ENCODE measurements around the gene CTDP1.
"Not testable (repeated sequence)": the region's sequence is repeated elsewhere in the genome, so short reads cannot be mapped to it uniquely, and the experiment has no call there.

The CTDP1 gene

DNA sequence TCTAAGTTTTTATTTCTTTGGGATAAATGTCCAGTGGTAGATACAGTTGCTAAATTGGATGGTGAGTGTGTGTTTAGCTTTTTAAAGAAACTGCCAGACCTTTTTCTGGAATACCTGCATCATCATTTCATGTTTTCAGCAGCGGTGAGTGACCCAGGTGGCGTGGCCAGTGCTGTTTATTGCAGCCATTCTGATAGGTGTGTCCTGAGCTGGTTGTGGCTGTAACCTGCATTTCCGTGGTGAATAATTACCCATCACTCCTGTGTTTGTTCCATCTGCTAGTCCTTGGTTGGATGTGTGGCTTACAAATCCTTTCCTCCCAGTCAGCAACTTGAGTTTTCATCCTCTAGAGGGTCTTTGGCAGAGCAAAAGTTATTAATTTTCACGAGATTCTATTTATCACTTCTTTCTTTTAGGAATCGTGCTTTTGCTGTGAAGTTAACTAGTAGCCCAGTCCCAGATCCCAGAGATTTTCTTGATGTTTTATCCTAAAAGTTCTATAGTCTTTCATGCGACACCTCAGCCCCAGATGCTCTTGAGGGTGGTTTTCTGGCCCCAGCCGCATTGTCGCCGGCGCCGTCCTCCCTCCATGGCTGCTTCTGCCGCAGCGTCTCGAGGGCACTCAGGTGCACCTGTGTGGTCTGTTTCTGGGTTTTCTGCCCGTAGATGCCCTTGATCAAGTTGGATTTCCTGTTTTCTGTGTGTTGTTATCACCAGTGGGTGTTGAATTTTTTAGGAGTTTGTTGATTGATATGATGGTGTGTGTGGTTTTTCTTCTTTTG lies 44.9 kb downstream of the CTDP1 start:
- Mint-ChIP-seq H3K36me3 (ENCODE audit: low read depth) (peaks cover 62% of the 10 kb centered on the region), H3K27ac (no peak overlapping the region), H3K4me1 (ENCODE audit: low read depth) (peaks cover 4% of the 10 kb centered on the region), H3K9me3 (no peaks in the 10 kb centered on the region), H3K27me3 (ENCODE audit: low read depth) (no peaks in the 10 kb centered on the region), H3K4me3 (no peak overlapping the region)
- no peak for DNase-seq (ENCODE audit: low spot score)

DNA sequence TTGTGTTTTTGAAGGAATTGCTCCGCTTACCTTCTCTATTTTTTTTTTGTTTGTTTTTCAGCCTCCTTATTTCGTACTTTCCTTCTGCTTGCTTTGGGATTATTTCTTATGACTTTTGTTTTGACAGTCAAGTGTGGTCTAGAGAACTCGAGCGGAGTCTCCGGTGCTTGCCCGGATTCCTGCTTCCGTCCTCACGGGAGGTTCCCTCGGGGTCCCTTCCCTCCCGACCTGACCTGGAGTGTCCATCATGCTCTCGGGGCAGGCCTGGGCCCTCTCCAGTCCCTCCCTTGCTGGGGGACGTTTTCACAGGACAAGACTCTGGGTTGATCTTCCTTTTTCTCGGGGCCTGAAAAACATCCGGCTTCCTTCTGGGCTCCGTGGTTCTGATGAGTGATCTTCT lies 45.9 kb downstream of the CTDP1 start:
- no peaks in the 10 kb centered on the region for H3K9me3 Mint-ChIP-seq
- no peak overlapping the region for H3K4me3 Mint-ChIP-seq
- peaks cover 4% of the 10 kb centered on the region for H3K4me1 Mint-ChIP-seq (ENCODE audit: low read depth)
- no peak overlapping the region for H3K27ac Mint-ChIP-seq
- no peaks in the 10 kb centered on the region for H3K27me3 Mint-ChIP-seq (ENCODE audit: low read depth)
- H3K36me3 Mint-ChIP-seq (ENCODE audit: low read depth): peaks cover 62% of the 10 kb centered on the region
- no peak for DNase-seq (ENCODE audit: low spot score)

DNA sequence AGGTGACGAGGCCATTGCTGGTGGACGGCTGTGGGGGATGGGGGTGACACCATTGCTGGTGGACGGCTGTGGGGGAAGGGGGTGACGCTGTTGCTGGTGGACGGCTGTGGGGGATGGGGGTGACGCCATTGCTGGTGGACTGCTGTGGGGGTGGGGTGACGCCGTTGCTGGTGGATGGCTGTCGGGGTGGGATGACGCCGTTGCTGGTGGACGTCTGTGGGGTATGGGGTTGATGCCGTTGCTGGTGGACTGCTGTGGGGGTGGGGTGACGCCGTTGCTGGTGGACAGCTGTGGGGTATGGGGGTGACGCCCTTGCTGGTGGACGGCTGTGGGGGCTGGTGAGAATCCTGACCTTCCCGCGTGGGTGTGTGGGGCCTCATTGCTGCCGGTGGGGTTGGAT lies 47.1 kb downstream of the CTDP1 start:
- no peak overlapping the region for H3K27ac Mint-ChIP-seq
- H3K9me3 Mint-ChIP-seq: peaks cover 7% of the 10 kb centered on the region
- H3K4me3 Mint-ChIP-seq: no peak overlapping the region
- H3K36me3 Mint-ChIP-seq (ENCODE audit: low read depth): peaks cover 68% of the 10 kb centered on the region
- H3K4me1 Mint-ChIP-seq (ENCODE audit: low read depth): peaks cover 4% of the 10 kb centered on the region
- DNase-seq (ENCODE audit: low spot score): no peak
- no peaks in the 10 kb centered on the region for H3K27me3 Mint-ChIP-seq (ENCODE audit: low read depth)

DNA sequence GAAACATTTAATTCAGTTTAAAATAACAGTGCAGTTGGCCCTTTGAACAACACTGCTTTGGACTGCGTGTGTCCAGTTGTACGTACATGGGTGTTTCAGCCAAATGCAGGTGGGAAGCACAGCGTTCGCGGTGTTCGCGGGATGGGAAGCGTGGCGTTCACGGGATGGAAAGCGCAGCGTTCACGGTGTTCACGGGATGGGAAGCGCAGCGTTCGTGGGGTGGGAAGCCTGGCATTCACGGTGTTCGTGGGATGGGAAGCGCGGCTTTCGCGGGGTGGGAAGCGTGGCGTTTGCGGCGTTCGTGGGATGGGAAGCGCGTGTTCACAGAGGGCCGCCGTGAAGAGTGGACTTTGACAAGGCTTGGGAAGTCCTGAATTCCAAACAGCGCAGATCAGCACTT lies 47.6 kb downstream of the CTDP1 start:
- H3K9me3 Mint-ChIP-seq: peaks cover 10% of the 10 kb centered on the region
- no peak overlapping the region for H3K27ac Mint-ChIP-seq

DNA sequence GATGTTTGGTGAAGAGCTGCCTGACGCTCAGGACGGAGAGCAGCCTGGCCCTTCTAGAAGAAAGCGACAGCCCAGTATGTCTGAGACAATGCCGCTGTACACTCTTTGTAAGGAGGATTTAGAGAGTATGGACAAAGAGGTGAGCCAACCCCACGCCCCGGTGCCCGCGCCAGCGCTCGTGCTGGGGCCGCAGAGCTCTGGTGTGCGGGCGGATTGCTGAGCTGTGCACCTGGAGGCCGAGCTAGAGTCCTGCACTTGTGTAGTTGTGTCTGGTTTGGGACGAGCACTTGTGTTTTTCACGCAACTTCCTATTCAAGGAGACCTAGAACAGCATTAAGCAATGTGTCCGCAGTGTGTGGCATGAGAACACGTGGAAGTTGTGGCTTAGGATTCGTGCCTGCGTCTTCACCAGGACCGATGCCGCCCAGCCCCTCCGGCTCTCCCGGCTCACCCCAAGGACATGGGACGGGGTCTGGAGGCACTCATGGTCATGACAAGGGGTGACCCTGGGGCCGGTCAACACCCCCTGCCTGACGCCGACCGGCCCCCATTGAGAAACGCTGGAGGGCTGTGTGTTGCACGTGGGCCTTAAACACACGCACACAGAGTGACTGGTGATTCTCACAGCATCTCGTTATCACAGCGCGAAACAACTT lies 49.5 kb downstream of the CTDP1 start:
- H3K27me3 Mint-ChIP-seq (ENCODE audit: low read depth): no peaks in the 10 kb centered on the region
- peaks cover 12% of the 10 kb centered on the region for H3K9me3 Mint-ChIP-seq

More for the DNA sequence above, 47.6 kb downstream of the CTDP1 start:
- no peak for DNase-seq (ENCODE audit: low spot score)
- H3K4me1 Mint-ChIP-seq (ENCODE audit: low read depth): peaks cover 4% of the 10 kb centered on the region
- H3K27me3 Mint-ChIP-seq (ENCODE audit: low read depth): no peaks in the 10 kb centered on the region
- peaks cover 73% of the 10 kb centered on the region for H3K36me3 Mint-ChIP-seq (ENCODE audit: low read depth)
- no peak overlapping the region for H3K4me3 Mint-ChIP-seq

DNA sequence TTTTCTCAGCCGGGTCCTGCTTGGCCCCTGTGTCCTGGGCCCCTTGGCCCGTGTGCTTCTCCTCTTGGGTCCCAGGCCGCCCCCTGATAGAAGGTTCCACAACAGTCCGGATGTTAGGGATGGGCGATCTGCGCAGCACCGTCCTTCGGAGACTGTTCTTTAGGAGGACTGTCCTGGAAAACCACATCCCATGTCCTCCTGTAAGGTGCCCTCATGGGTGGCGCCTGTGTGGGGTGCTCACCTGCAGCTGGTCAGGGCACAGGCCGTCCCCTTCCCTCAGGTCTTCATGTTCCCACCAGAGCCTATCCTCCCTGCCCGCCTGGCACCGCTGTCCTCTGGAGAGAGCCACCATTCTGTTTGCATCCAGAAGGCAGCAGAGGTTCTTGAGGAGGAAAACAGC lies 50.0 kb downstream of the CTDP1 start:
- Mint-ChIP-seq H3K27ac (no peak overlapping the region), H3K36me3 (ENCODE audit: low read depth) (peaks cover 79% of the 10 kb centered on the region), H3K9me3 (peaks cover 12% of the 10 kb centered on the region), H3K4me1 (ENCODE audit: low read depth) (peaks cover 4% of the 10 kb centered on the region), H3K4me3 (no peak overlapping the region), H3K27me3 (ENCODE audit: low read depth) (no peaks in the 10 kb centered on the region)
- no peak for DNase-seq (ENCODE audit: low spot score)

More for the DNA sequence above, 49.5 kb downstream of the CTDP1 start:
- Mint-ChIP-seq H3K36me3 (ENCODE audit: low read depth) (peaks cover 80% of the 10 kb centered on the region), H3K4me1 (ENCODE audit: low read depth) (peaks cover 4% of the 10 kb centered on the region), H3K27ac (no peak overlapping the region), H3K4me3 (no peak overlapping the region)
- DNase-seq (ENCODE audit: low spot score): no peak

DNA sequence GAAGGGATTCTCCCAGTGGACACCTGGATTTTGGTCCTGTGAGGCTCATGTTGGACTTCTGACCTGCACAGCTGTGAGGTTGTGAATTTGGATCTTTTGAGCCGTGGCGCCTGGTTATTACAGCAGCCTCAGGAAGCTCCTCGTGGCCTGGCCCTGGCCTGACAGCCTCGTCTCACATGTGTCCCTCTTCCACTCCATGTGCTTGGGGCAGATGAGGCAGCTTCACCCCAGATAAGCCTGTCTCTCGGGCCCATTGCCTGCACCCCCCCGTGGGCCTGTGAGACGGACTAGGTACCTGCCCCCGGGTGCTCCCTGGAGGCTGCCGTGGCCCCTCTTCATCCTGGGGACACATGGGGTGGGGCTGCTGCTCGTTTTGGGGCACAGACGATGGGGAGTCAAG lies 51.2 kb downstream of the CTDP1 start:
- no peak overlapping the region for H3K4me3 Mint-ChIP-seq
- H3K36me3 Mint-ChIP-seq (ENCODE audit: low read depth): peaks cover 72% of the 10 kb centered on the region
- H3K4me1 Mint-ChIP-seq (ENCODE audit: low read depth): peaks cover 1% of the 10 kb centered on the region
- peaks cover 12% of the 10 kb centered on the region for H3K9me3 Mint-ChIP-seq
- H3K27ac Mint-ChIP-seq: no peak overlapping the region
- no peak for DNase-seq (ENCODE audit: low spot score)
- no peaks in the 10 kb centered on the region for H3K27me3 Mint-ChIP-seq (ENCODE audit: low read depth)

DNA sequence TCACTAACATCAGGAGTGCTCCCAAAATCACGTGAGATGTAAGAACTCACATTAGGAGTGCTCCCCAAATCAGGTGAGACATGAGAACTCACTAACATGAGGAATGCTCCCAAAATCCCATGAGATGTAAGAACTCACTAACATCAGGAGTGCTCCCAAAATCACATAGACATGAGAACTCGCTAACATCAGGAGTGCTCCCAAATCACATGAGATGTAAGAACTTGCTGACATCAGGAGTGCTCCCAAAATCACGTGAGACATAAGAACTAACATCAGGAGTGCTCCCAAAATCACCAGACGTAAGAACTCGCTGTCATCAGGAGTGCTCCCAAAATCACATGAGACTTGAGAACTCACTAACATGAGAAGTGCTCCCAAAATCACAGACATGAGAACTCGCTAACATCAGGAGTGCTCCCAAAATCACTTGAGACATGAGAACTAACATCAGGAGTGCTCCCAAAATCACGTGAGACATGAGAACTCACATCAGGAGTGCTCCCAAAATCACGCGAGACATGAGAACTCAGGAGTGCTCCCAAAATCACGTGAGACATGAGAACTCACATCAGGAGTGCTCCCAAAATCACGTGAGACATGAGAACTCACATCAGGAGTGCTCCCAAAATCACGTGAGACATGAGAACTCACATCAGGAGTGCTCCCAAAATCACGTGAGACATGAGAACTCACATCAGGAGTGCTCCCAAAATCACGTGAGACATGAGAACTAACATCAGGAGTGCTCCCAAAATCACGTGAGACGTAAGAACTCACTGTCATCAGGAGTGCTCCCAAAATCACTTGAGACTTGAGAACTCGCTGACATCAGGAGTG lies 52.5 kb downstream of the CTDP1 start:
- DNase-seq (ENCODE audit: low spot score); H3K27ac Mint-ChIP-seq: not testable (repeated sequence)

DNA sequence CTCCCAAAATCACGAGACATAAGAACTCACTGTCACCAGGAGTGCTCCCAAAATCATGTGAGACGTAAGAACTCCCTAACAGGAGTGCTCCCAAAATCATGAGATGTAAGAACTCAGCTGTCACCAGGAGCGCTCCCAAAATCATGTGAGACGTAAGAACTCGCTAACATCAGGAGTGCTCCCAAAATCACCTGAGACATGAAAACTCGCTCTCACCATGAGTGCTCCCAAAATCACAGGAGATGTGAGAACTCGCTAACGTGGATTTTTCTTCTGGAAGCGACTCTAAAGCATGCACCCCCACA lies 53.1 kb downstream of the CTDP1 start:
- Mint-ChIP-seq H3K27me3 (ENCODE audit: low read depth) (no peaks in the 10 kb centered on the region), H3K4me1 (ENCODE audit: low read depth) (no peaks in the 10 kb centered on the region), H3K27ac (no peak overlapping the region), H3K9me3 (peaks cover 12% of the 10 kb centered on the region), H3K36me3 (ENCODE audit: low read depth) (peaks cover 64% of the 10 kb centered on the region), H3K4me3 (no peak overlapping the region)
- DNase-seq (ENCODE audit: low spot score): no peak

More for the DNA sequence above, 52.5 kb downstream of the CTDP1 start:
- H3K36me3 Mint-ChIP-seq (ENCODE audit: low read depth): peaks cover 66% of the 10 kb centered on the region
- not testable (repeated sequence) for H3K4me1 Mint-ChIP-seq (ENCODE audit: low read depth); H3K4me3 Mint-ChIP-seq; H3K27me3 Mint-ChIP-seq (ENCODE audit: low read depth)
- peaks cover 12% of the 10 kb centered on the region for H3K9me3 Mint-ChIP-seq

DNA sequence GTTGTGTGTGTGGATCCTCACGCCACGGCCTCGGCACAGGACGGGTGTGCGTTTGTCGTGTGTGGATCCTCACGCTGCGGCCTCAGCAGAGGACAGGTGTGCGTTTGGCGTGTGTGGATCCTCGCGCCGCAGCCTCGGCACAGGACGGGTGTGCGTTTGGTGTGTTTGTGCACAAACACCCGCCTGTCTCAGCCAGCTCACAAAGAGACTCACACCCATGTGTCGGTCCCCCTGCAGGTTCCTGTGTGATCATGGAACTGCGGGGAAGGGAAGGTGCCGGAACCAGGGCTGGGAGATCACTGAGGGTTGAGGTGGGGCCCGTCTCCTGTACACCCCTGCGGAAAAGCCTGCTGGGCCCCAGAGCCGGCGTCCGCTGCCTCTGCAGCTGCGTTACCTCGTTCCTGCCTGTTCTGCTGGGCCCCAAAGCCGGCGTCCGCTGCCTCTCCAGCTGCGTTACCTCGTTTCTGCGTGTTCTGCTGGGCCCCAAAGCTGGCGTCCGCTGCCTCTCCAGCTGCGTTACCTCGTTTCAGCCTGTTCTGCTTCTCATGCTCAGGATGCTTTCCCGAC lies 53.6 kb downstream of the CTDP1 start:
- no peak overlapping the region for H3K4me3 Mint-ChIP-seq
- peaks cover 60% of the 10 kb centered on the region for H3K36me3 Mint-ChIP-seq (ENCODE audit: low read depth)
- DNase-seq (ENCODE audit: low spot score): no peak
- no peaks in the 10 kb centered on the region for H3K27me3 Mint-ChIP-seq (ENCODE audit: low read depth)
- peaks cover 12% of the 10 kb centered on the region for H3K9me3 Mint-ChIP-seq
- H3K27ac Mint-ChIP-seq: no peak overlapping the region
- H3K4me1 Mint-ChIP-seq (ENCODE audit: low read depth): no peaks in the 10 kb centered on the region

DNA sequence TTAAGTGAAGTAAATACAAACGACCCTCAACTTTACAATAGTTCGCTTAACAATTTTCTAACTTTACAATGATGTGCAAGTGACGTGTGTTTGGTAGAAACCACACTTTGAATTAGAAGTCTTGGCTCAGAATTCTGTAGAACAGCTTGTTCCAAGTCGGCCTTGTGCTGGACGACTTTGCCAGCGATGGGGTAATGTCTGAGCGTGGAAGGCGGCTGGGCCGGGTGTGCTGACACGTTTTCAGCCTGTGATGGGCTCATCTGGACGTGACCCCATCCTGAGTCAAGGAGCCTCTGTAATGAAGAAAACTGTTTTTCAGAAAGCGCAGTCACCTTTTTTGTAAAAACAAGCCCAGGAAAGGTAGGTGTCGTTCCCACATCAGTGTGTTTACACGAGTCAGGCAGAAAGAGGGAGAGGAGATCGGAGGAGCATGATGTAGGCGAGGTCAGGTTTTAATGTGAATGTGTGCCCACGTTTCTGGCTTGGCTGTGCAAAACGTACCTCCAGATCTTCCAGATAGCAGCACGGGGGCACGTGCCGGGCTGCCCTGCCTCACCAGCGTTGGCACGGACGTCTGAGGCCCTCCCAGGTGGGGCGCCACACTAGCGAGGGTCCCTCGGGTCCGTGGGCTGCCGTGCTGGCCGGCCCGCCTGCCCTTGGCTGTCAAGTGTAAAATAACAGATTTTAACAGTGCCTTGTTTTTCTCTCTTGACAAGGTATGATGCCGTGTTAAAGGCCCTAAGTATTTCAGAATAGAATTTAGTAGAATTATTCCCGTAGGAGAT lies 54.6 kb downstream of the CTDP1 start:
- Mint-ChIP-seq H3K4me3 (no peak overlapping the region), H3K9me3 (peaks cover 12% of the 10 kb centered on the region), H3K27ac (no peak overlapping the region), H3K4me1 (ENCODE audit: low read depth) (no peaks in the 10 kb centered on the region), H3K36me3 (ENCODE audit: low read depth) (peaks cover 56% of the 10 kb centered on the region), H3K27me3 (ENCODE audit: low read depth) (no peaks in the 10 kb centered on the region)
- no peak for DNase-seq (ENCODE audit: low spot score)

DNA sequence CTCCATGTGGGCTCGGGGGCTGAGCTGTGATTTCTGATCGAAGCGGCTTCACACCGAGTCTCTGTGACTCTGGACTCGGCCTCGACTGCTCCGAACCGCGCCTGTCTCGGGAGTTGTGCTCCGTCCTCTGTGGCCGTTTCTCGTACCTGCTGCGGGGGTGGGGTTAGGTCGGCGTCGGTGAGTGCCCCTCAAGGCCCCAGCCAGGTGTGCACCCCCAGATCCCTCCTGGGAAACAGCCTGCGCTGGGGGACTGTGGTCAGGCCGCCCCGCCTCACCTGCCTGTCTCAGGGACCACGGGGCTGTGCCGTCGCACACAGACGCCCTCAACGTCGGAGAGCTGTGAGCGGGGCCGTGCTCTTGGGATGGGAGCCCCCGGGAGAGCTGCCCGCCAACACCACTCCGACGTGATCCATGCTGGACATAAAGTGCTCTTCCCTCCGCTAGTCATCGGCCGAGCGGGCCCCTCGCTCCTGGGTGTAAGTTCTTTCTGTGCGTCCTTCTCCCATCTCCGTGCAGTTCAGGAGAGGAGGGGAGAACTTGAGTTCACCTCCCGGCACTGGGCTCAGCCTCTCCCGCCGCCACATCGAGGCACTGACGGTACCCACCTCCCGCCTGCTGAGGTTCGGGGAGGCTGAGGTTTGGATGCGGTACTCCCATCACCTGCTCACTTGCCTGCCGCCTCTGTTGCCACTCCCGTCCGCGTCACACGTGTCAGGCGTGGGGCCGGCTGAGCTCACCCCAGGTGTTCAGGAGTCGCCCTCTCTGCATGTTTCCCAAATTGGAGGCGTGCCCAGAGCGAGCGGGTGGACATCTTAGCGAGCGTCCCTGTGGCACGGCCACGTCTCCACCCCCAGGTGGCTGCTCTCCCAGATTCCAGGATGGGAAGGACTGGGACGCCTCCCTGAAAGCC lies 55.7 kb downstream of the CTDP1 start:
- Mint-ChIP-seq H3K4me1 (ENCODE audit: low read depth) (no peaks in the 10 kb centered on the region), H3K27ac (no peak overlapping the region), H3K36me3 (ENCODE audit: low read depth) (peaks cover 48% of the 10 kb centered on the region), H3K27me3 (ENCODE audit: low read depth) (no peaks in the 10 kb centered on the region), H3K4me3 (no peak overlapping the region), H3K9me3 (peaks cover 12% of the 10 kb centered on the region)
- no peak for DNase-seq (ENCODE audit: low spot score)

Data from T-helper 2 cell treated with Interferon-gamma antibody and Interleukin-4, amounts not matched to agents 5 μg/mL and 100 μg/mL, for 36 hours (primary cell).